HepG2 (cell line): Measurements from ENCODE around the gene ADAMTS8.

ENCODE experiments used
- CTCF ChIP-seq: sonication (generic); formaldehyde crosslinking; IDR thresholded peaks from 2 replicates; pipeline ENCODE4 v1.5.0; 2020; ENCODE audit warnings: mild to moderate bottlenecking, missing genetic modification reagents, moderate library complexity
- DZIP1 ChIP-seq: sonication (generic); formaldehyde crosslinking; IDR thresholded peaks from 2 replicates; pipeline ENCODE4 v1.5.0; 2020; ENCODE audit warnings: mild to moderate bottlenecking, missing genetic modification reagents
- ETV6 ChIP-seq: sonication (generic); formaldehyde crosslinking; conservative IDR thresholded peaks from 2 replicates; pipeline ENCODE4 v1.4.0; 2020; ENCODE audit warnings: missing genetic modification reagents
- NONO ChIP-seq, 2 experiments: fragments of 450-650 bp in 1 of 2; sonication (generic) in 1 of 2; formaldehyde crosslinking in 1 of 2; IDR thresholded peaks in 1 of 2; conservative IDR thresholded peaks in 1 of 2; 2 replicates each; pipeline versions ENCODE4 v1.6.1 to v1.8.0; 2017 to 2022; ENCODE audit warnings: mild to moderate bottlenecking in 1 of 2, missing genetic modification reagents in 1 of 2, moderate library complexity in 1 of 2
- ZNF276 ChIP-seq: sonication (generic); formaldehyde crosslinking; IDR thresholded peaks from 2 replicates; pipeline ENCODE4 v1.4.0; 2020; ENCODE audit warnings: mild to moderate bottlenecking, low read depth, missing genetic modification reagents

- TF ChIP-seq ETV6 (CRISPR knock-in tag), result no peak
- TF ChIP-seq CTCF (CRISPR knock-in tag), result no peak
- no peak for TF ChIP-seq NONO (IDR thresholded peaks at IDR 0.05)
- no peak for TF ChIP-seq NONO (CRISPR knock-in tag; conservative IDR thresholded peaks at IDR 0.05)
- TF ChIP-seq DZIP1 (CRISPR knock-in tag), result no peak
- no peak for TF ChIP-seq ZNF276
These were observed 14.0 kb downstream of the ADAMTS8 start for GRCh38 chr11:130414107-130415080.
